CD1c-positive myeloid dendritic cell (primary cell): Measurements from ENCODE around the gene FAM234B.

ENCODE experiments used
- DNase-seq: peaks from one replicate; pipeline ENCODE4 v3.0.0-alpha.2; 2016; ENCODE audit errors: extremely low spot score

FAM234B gene

GRCh38 chr12:13044002-13044905, at the start of gene FAM234B:
Gene FAM234B, plus strand, starts transcription at chr12:13044381. Its CDS starts 23 bp downstream, at chr12:13044404.
- peak; percentile 77 for DNase-seq

GRCh38 chr12:12995088-12995487, 49.1 kb upstream of the FAM234B start:
- DNase-seq: no peak

DNA sequence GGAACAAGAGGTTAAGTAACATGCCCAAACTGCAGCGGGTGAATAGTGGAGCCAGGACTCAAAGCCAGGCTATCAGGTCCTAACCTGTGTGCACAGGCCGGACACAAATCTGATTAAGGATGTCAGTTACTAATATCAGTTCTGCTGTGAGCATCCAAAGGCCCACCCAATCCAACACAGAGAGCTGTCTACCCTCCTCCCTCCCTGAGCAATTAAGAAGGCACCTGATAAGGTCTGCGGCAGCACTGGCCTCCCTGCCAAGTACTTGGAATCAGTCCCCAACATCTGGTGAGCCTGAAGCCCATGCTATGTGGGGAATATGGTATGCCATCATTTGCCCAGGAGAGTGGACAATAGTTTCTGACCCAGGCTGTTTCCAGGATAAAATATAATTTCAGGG, 48.0 kb upstream of the FAM234B start:
- DNase-seq: no peak

GRCh38 chr12:12997156-12997555, 47.0 kb upstream of the FAM234B start:
- no peak for DNase-seq

DNA sequence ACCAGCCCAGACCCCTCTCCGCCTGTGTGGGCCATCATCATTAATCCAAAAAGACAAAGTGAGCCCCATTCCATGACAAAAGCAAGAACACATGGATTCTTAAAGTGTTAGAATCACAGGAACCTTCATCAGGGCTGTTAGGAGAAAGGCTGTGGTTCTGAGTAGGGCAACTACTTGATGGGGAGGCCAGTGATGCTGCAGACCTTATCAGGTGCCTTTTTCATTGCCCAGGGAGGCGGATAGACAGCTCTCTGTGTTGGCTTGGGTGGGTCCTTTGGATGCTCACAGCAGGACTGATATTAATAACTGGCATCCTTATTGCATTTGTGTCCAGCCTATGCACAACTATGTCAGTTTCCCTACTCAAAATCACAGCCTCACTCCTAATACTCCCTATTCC, 46.4 kb upstream of the FAM234B start:
- no peak for DNase-seq

DNA sequence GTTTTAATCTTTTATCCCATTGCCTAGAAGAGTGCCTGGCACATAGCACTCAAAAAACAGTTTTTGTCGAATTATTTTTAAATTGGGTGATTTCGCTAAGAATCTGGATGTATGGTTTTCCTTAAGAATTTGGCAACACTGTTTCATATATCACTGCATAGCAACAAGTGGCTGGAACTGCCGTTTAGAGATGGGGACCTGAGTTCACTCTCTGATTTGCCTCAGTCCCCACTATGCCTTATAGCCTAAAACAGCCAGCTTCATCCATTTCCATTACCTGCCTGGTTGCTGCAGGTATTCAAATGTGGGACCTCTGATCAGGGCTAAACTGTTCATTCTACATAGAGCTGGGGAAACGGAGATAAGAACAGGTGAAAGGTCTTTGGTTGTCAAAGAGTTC, 45.9 kb upstream of the FAM234B start:
- DNase-seq: no peak

GRCh38 chr12:12999271-12999958, 44.8 kb upstream of the FAM234B start:
- DNase-seq: no peak

DNA sequence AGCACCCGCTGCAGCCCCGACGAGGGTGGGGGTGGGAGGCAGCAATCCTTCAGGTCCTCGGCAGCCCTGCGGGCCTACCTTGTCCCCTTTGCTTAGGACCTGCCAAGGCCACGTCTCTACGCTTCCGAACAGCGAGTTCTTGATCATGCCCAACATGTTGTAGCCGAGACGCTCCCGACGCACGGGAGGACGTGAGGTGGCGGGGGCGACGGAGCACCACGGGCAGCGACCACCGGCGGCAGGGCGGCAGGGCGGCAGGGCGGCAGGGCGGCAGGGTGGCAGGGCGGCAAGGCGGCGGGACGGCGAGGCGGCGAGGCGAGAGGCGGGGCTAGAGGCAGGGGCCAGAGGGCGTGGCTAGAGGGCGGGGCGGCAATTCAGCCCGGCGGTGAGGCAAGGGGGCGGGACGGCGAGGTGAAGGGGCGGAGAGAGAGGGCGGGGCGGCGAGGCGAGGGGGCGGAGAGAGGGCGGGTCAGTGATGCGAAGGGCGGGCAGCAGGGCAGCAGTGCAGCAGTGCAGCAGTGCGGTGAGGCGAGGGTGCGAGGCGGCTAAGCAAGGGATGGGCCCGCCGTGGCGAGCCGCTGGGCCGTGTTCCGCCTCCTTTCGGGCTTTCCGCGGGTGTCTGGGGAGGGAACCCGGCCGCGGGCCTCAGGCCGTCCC, 44.1 kb upstream of the FAM234B start, which contains the start of gene HEBP1:
Gene HEBP1 (minus strand): TSS at position 307 of the 657 bp plus-strand sequence. CDS start 151 bp downstream, at position 156.
- DNase-seq: peak; percentile 96

DNA sequence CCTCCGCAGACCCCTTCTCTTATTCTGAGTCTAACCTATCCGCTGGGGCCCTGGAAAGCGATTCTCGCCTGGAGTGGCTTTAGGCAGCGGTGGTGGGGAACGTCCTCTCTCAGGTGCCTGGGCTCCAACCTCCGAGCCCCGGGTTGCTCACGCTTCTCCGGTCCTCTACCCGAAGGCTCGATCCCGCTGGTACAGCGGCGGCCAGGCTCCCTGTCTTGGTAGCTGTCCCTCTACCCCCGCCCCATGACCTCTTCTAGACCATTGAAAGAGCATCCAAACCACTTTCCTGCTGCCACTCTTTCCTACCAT, 43.6 kb upstream of the FAM234B start:
- peak; percentile 47 for DNase-seq

DNA sequence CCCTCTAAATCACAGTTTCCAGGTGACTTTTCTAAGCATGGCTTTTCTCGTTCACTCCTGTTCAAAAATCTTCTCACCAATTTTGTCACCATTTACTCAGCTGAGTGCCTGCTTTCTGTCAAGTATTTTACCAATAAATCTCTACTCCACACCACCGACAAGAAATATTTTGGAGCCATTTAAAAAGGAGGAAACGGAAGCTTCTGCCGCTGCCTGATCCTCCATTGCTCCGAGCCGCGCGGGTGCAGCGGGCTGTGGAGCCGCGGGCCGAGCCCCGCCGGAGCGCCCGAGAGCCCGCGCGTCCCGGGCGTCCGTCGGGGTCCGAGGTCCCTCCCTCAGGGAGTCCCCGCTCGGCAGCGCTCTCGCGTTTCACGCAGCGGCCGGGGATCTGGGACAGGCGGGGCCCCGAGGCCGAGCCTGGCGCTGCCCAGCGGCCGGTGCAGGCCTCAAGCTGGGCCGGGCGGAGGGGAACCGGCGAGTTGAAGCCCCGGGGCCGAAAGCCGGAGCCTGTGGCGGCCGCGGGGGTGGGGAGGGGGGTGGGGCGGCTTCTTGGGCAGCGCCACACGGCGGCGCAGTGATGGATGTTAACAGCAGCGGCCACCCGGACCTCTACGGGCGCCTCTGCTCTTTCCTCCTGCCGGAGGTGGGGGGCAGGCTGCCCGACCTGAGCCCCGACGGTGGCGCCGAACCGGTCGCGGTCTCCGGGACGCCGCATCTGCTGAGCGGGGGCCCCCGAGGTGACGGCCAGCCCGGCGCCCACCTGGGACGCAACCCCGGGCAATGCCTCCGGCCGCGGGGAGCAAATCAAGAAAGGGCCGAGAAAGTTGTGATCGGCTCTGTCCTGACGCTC, 43.0 kb upstream of the FAM234B start:
- DNase-seq: peak; percentile 70

DNA sequence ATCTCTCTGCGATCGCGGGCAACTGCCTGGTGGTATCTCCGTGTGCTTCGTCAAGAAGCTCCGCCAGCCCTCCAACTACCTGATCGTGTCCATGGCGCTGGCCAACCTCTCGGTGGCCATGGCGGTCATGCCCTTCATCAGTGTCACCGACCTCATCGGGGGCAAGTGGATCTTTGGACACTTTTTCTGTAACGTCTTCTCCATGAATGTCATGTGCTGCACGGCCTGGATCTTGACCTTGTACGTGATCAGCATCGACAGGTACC, 42.5 kb upstream of the FAM234B start:
- DNase-seq: no peak

GRCh38 chr12:13002301-13003097, 41.7 kb upstream of the FAM234B start:
- DNase-seq: no peak

GRCh38 chr12:13004361-13004760, 39.8 kb upstream of the FAM234B start:
- DNase-seq: peak; percentile 41

DNA sequence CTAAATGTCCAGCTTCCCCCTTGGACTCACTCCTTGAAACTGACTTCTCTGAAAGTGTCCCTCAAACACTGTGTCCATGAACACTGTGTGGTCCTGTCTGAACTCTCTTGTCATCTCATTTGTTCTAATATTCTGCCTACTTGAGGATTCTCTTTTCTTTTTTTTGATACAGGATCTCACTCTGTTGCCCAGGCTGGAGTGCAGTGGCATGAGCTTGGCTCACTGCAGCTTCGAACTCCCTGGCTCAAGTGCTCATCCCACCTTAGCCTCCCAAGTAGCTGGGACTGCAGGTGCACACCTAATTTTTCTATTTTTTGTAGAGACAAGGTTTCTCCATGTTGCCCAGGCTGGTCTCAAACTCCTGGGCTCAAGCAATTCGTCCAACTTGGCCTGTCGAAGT, 39.2 kb upstream of the FAM234B start:
- no peak for DNase-seq

GRCh38 chr12:13005649-13006048, 38.5 kb upstream of the FAM234B start:
- no peak for DNase-seq

DNA sequence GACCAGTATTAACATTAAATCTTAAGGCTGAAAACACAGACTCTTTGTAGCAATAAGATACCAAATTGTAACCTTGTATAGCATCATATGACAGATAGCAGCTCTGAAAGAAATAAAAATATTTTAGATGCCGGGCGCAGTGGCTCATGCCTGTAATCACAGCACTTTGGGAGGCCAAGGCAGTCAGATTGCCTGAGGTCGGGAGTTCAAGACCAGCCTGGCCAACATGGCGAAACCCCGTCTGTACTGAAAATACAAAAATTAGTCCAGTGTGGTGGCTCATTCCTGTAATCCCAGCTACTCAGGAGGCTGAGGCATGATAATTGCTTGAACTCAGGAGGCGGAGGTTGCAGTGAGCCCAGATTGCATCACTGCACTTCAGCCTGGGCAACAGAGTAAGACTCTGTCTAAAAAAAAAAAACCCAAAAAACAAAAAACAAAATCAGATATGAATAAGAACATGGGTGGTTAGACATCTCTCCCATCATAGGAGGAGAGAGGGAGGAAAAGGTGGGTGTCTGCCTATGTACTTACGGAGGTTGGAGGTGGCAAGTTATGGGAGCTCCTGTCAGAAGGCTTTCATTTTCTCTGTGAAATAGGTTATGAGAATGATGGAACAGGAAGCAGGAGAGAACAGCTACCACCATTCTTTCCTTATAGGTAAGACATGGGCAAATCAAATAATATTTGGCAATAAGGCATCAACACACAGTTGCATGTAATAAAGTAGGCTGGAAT, 36.5 kb upstream of the FAM234B start:
- no peak for DNase-seq

- DNase-seq: no peak
Observed at GRCh38 chr12:13008741-13009380, 35.3 kb upstream of the FAM234B start.

DNA sequence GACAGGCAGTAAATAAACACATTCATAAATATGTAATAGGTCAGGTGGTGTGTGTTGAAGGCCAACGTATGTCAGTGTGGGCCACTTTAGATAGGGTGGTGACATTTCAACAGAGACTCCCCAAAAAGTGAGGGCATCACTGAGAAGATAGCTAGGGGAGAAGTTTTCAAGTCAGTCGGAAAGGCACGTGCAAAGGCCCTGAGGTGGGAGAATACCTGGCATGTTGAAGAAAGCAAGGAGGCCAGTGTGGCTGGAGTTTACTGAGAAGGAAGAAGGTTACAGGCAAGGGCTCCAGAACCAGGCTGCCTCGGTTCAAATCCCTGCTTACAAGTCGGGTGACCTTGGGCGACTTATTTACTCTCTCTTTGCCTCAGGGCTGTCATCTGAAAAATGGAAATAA, 33.1 kb upstream of the FAM234B start:
- DNase-seq: no peak

- no peak for DNase-seq
Observed at GRCh38 chr12:13022851-13023271, 21.3 kb upstream of the FAM234B start.
